Subcutaneous preadipocyte (primary cell): ENCODE results near the gene HSPB1. TPM values are rescaled to one million over a fixed set of nuclear protein-coding genes. Genes with fewer than 3 reads are reported as not detected.

ENCODE experiments used
- total RNA-seq: library from RNA; depleted of rRNA; stranded (reverse); fragments of >200 nt; gene quantifications from 2 replicates; pipeline ENCODE4 v1.2.3, GENCODE V29; 2012

HSPB1 gene
- total RNA-seq, result 51.2 and 75.3 TPM in 2 replicates

GRCh38 chr7:76302347-76303201, at the start of gene HSPB1:
Gene HSPB1 (plus strand): TSS chr7:76302673. CDS start chr7:76302713, 40 bp downstream.

Other genes with a start within 250 kb of the HSPB1 start
- gene SRRM3, start 100.8 kb upstream of the HSPB1 start, total RNA-seq, result 0.98 and 1.1 TPM in 2 replicates
- 78.6 and 108 TPM in 2 replicates for gene YWHAG, start 56.3 kb downstream of the HSPB1 start, total RNA-seq
- gene SSC4D, start 107.0 kb downstream of the HSPB1 start, total RNA-seq, result 0.39 and 1.1 TPM in 2 replicates
- 1.4 and 1.8 TPM in 2 replicates for gene ZP3, start 122.3 kb downstream of the HSPB1 start, total RNA-seq
- gene DTX2, start 159.0 kb downstream of the HSPB1 start, total RNA-seq, result 9.6 and 11.1 TPM in 2 replicates
- gene UPK3B, start 207.9 kb downstream of the HSPB1 start, total RNA-seq, result 0.39 TPM in 1 of 2 replicates, not detected in the other
- under 0.01 TPM in 1 of 2 replicates, not detected in the other for gene SPDYE16, start 240.6 kb downstream of the HSPB1 start, total RNA-seq